Neural cell (in vitro differentiated cells): Measurements from ENCODE around the gene SPATA32. TPM values are rescaled to one million over a fixed set of nuclear protein-coding genes. Genes with fewer than 3 reads are reported as not detected.

ENCODE experiments used
- H2AFZ ChIP-seq: fragments of 200-600, 300-800 bp; sonication (generic), shearing (Covaris generic); 2 replicates; pipeline ENCODE4 v1.6.0; 2014; ENCODE audit warnings: low read depth, mild to moderate bottlenecking, antibody characterized with exemption, low read length, moderate library complexity
- H3F3A ChIP-seq: fragments of 200-600 bp; shearing (Covaris generic); 2 replicates; pipeline ENCODE4 v1.6.1; 2016; ENCODE audit warnings: mild to moderate bottlenecking, moderate library complexity, mixed read lengths, antibody characterized with exemption, low read length; ENCODE audit not compliant: insufficient read depth, poor library complexity, severe bottlenecking
- H3K27ac ChIP-seq: fragments of 200-600, 300-800 bp; sonication (generic), shearing (Covaris generic); 2 replicates; pipeline ENCODE4 v1.5.1; 2014; ENCODE audit warnings: mild to moderate bottlenecking, low read length, moderate library complexity
- H3K27me3 ChIP-seq: fragments of 300-800, 200-600 bp; sonication (generic), shearing (Covaris generic); 2 replicates; pipeline ENCODE4 v1.6.0; 2014; ENCODE audit warnings: mild to moderate bottlenecking, low read depth, low read length, moderate library complexity; ENCODE audit not compliant: insufficient read depth
- H3K36me3 ChIP-seq: fragments of 300-800, 200-600 bp; sonication (generic), shearing (Covaris generic); 2 replicates; pipeline ENCODE4 v1.5.1; 2014; ENCODE audit warnings: mild to moderate bottlenecking, antibody characterized with exemption, low read length, moderate library complexity; ENCODE audit not compliant: insufficient read depth
- H3K4me2 ChIP-seq: fragments of 300-800, 200-600 bp; sonication (generic), shearing (Covaris generic); 2 replicates; pipeline ENCODE4 v1.6.0; 2014; ENCODE audit warnings: mild to moderate bottlenecking, low read length
- H3K4me3 ChIP-seq: fragments of 300-800, 200-600 bp; sonication (generic), shearing (Covaris generic); 2 replicates; pipeline ENCODE4 v1.5.1; 2014; ENCODE audit warnings: mild to moderate bottlenecking, low read length, moderate library complexity
- H3K79me2 ChIP-seq: fragments of 200-600 bp; shearing (Covaris generic); replicated peaks from 2 replicates; pipeline ENCODE4 v1.6.0; 2014; ENCODE audit warnings: mild to moderate bottlenecking, low read length, moderate library complexity; ENCODE audit not compliant: insufficient read depth
- H3K9ac ChIP-seq: fragments of 300-800, 200-600 bp; sonication (generic), shearing (Covaris generic); 2 replicates; pipeline ENCODE4 v1.6.1; 2016; ENCODE audit warnings: mild to moderate bottlenecking, low read length, mixed read lengths
- H3K9me2 ChIP-seq: fragments of 200-600 bp; shearing (Covaris generic); 2 replicates; pipeline ENCODE4 v1.6.1; 2016; ENCODE audit warnings: mild to moderate bottlenecking, low read length, mixed read lengths; ENCODE audit not compliant: insufficient read depth
- H3K9me3 ChIP-seq: fragments of 200-600, 300-800 bp; sonication (generic), shearing (Covaris generic); 2 replicates; pipeline ENCODE4 v1.6.1; 2016; ENCODE audit warnings: mild to moderate bottlenecking, mixed run types, low read length, moderate library complexity, mixed read lengths
- H4K20me1 ChIP-seq: fragments of 200-600 bp; shearing (Covaris generic); 2 replicates; pipeline ENCODE4 v1.6.1; 2016; ENCODE audit warnings: mild to moderate bottlenecking, mixed run types; ENCODE audit not compliant: insufficient read depth
- EP300 ChIP-seq: fragments of 450-650 bp; conservative IDR thresholded peaks from 2 replicates; pipeline ENCODE4 v1.6.1; 2014; ENCODE audit warnings: antibody characterized with exemption, mild to moderate bottlenecking, moderate library complexity; ENCODE audit not compliant: poor library complexity, severe bottlenecking
- EZH2 ChIP-seq: fragments of 200-600, 300-800 bp; shearing (Covaris generic), sonication (generic); IDR thresholded peaks from 2 replicates; pipeline ENCODE4 v1.6.1; 2014; ENCODE audit warnings: antibody characterized with exemption, low read length, borderline replicate concordance, mild to moderate bottlenecking; ENCODE audit not compliant: insufficient read depth, poor library complexity, severe bottlenecking
- MXI1 ChIP-seq: fragments of 450-650 bp; conservative IDR thresholded peaks from 2 replicates; pipeline ENCODE4 v1.6.1; 2014; ENCODE audit warnings: antibody characterized with exemption, mild to moderate bottlenecking; ENCODE audit not compliant: poor library complexity, severe bottlenecking
- POLR2AphosphoS5 ChIP-seq: IDR thresholded peaks from 2 replicates; pipeline ENCODE4 v1.6.1; 2012
- RAD21 ChIP-seq: fragments of 450-650 bp; conservative IDR thresholded peaks from 2 replicates; pipeline ENCODE4 v1.6.1; 2014; ENCODE audit warnings: antibody characterized with exemption, mild to moderate bottlenecking, moderate library complexity
- SMC3 ChIP-seq: fragments of 450-650 bp; conservative IDR thresholded peaks from 2 replicates; pipeline ENCODE4 v1.6.1; 2014; ENCODE audit warnings: antibody characterized with exemption, mild to moderate bottlenecking, moderate library complexity; ENCODE audit not compliant: poor library complexity
- TAF1 ChIP-seq: IDR thresholded peaks from 2 replicates; pipeline ENCODE4 v1.6.1; 2012; ENCODE audit warnings: low read depth
- polyA plus RNA-seq: library from polyadenylated mRNA; depleted of rRNA; stranded (reverse); fragments of >200 nt; gene quantifications from 2 replicates; pipeline ENCODE4 v1.2.3, GENCODE V29; 2014
- TF ChIP-seq, protein P1 (sequence below): fragments of 450-650 bp; IDR thresholded peaks from 2 replicates; pipeline ENCODE4 v1.5.1; 2014; ENCODE audit warnings: antibody characterized with exemption, mild to moderate bottlenecking, moderate library complexity; ENCODE audit not compliant: poor library complexity, severe bottlenecking
- TF ChIP-seq, protein P2 (sequence below): IDR thresholded peaks from 2 replicates; pipeline ENCODE4 v1.6.1; 2012; ENCODE audit warnings: borderline replicate concordance

The SPATA32 gene
- polyA plus RNA-seq, 1 donor from 2014 or later: not detected

DNA sequence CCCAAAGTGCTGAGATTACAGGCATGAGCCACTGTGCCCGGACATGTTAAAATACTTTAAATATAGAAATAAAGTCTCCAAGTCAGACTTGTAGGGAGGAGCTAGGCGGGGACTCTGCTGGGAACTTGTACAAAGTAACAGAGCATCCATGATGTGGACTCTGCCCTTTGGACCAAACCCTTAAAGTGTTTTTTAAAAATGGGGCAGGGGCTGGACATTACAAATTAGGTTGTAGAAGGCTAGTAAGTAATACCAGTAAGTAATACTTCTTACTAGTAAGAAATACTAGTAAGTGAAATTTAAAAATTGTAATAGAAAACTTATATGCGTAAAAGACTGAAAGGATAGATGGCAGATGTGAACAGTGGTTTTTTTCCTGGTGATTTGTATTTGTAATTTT lies 9.7 kb upstream of the SPATA32 start:
- Histone ChIP-seq H3F3A (no peaks in the 10 kb centered on the region), H4K20me1 (no peaks in the 10 kb centered on the region), H3K9me3 (no peaks in the 10 kb centered on the region), H3K36me3 (no peaks in the 10 kb centered on the region), H3K9ac (no peak overlapping the region), H2AFZ (no peak overlapping the region), H3K4me2 (no peak overlapping the region), H3K27me3 (no peaks in the 10 kb centered on the region), H3K79me2 (no peaks in the 10 kb centered on the region), H3K27ac (no peak overlapping the region), H3K9me2 (no peaks in the 10 kb centered on the region), H3K4me3 (no peak overlapping the region)
- TF ChIP-seq RAD21: no peak
- TF ChIP-seq MXI1: no peak
- TF ChIP-seq TAF1: no peak
- TF ChIP-seq SMC3: no peak
- TF ChIP-seq POLR2AphosphoS5: no peak
- no peak for TF ChIP-seq EZH2
- TF ChIP-seq, protein P1, sequence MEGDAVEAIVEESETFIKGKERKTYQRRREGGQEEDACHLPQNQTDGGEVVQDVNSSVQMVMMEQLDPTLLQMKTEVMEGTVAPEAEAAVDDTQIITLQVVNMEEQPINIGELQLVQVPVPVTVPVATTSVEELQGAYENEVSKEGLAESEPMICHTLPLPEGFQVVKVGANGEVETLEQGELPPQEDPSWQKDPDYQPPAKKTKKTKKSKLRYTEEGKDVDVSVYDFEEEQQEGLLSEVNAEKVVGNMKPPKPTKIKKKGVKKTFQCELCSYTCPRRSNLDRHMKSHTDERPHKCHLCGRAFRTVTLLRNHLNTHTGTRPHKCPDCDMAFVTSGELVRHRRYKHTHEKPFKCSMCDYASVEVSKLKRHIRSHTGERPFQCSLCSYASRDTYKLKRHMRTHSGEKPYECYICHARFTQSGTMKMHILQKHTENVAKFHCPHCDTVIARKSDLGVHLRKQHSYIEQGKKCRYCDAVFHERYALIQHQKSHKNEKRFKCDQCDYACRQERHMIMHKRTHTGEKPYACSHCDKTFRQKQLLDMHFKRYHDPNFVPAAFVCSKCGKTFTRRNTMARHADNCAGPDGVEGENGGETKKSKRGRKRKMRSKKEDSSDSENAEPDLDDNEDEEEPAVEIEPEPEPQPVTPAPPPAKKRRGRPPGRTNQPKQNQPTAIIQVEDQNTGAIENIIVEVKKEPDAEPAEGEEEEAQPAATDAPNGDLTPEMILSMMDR: no peak
- TF ChIP-seq EP300: no peak

GRCh38 chr17:45270828-45271418 lies 9.0 kb upstream of the SPATA32 start:
- Histone ChIP-seq H3K4me2 (no peak overlapping the region), H3K27ac (no peak overlapping the region), H3K36me3 (no peaks in the 10 kb centered on the region), H3F3A (no peaks in the 10 kb centered on the region), H4K20me1 (no peaks in the 10 kb centered on the region), H3K79me2 (no peaks in the 10 kb centered on the region), H3K9me2 (no peaks in the 10 kb centered on the region), H3K9ac (no peak overlapping the region), H3K27me3 (no peaks in the 10 kb centered on the region), H3K4me3 (no peak overlapping the region), H3K9me3 (no peaks in the 10 kb centered on the region), H2AFZ (no peak overlapping the region)
- TF ChIP-seq EZH2: no peak

- Histone ChIP-seq H3K4me3 (no peak overlapping the region), H3F3A (no peaks in the 10 kb centered on the region), H3K27ac (no peak overlapping the region), H2AFZ (no peak overlapping the region), H3K9me2 (no peaks in the 10 kb centered on the region), H3K4me2 (no peak overlapping the region), H3K79me2 (no peaks in the 10 kb centered on the region), H4K20me1 (no peaks in the 10 kb centered on the region), H3K27me3 (no peaks in the 10 kb centered on the region), H3K36me3 (no peaks in the 10 kb centered on the region), H3K9me3 (no peaks in the 10 kb centered on the region), H3K9ac (no peak overlapping the region)
- TF ChIP-seq, protein P2, sequence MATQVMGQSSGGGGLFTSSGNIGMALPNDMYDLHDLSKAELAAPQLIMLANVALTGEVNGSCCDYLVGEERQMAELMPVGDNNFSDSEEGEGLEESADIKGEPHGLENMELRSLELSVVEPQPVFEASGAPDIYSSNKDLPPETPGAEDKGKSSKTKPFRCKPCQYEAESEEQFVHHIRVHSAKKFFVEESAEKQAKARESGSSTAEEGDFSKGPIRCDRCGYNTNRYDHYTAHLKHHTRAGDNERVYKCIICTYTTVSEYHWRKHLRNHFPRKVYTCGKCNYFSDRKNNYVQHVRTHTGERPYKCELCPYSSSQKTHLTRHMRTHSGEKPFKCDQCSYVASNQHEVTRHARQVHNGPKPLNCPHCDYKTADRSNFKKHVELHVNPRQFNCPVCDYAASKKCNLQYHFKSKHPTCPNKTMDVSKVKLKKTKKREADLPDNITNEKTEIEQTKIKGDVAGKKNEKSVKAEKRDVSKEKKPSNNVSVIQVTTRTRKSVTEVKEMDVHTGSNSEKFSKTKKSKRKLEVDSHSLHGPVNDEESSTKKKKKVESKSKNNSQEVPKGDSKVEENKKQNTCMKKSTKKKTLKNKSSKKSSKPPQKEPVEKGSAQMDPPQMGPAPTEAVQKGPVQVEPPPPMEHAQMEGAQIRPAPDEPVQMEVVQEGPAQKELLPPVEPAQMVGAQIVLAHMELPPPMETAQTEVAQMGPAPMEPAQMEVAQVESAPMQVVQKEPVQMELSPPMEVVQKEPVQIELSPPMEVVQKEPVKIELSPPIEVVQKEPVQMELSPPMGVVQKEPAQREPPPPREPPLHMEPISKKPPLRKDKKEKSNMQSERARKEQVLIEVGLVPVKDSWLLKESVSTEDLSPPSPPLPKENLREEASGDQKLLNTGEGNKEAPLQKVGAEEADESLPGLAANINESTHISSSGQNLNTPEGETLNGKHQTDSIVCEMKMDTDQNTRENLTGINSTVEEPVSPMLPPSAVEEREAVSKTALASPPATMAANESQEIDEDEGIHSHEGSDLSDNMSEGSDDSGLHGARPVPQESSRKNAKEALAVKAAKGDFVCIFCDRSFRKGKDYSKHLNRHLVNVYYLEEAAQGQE: no peak
- TF ChIP-seq EZH2 (no peak), TAF1 (no peak), MXI1 (no peak)
These were observed 8.0 kb upstream of the SPATA32 start for GRCh38 chr17:45269912-45270311.
